ENCODE results near the gene ARSA. TPM values are rescaled to one million over a fixed set of nuclear protein-coding genes. Genes with fewer than 3 reads are reported as not detected.

ARSA gene
- total and polyA plus RNA-seq, 2 of the 13 experiments (the other 11 are each of a cell fraction or from before 2014, with no cell fraction given), result 9.0 to 11.5 TPM

DNA sequence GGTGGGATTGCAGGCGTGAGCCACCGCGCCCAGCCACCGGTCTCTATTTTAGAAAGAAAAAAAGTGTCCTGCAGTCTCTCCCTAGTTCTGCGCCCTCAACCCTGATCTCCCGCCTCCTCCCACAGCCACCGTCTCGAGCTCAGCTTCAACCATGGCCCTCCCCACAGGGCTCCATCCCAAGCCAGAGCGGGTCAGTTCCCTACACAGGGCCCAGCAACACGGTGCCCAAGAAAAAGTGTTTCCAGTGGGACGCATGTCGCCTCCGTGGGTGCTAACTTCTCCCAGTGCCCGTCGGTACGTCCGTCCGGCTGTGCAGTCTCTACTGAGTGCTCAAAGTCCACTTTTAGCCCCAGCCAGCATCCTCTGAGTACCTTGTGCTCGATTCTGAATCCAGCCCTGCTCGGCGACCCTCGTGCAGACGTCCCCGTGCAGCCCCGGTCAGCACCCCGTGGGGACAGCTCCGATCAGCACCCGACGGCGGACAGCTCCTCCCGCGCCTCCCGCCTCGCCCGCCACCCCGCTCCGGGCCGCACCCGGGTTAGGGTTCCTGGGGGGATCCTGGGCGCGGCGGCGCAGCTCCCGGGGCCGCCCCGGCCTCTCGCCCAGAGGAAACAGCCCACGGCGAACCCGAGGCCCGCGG, 28.0 kb downstream of the ARSA start (continued):
- TF ChIP-seq, protein P1, sequence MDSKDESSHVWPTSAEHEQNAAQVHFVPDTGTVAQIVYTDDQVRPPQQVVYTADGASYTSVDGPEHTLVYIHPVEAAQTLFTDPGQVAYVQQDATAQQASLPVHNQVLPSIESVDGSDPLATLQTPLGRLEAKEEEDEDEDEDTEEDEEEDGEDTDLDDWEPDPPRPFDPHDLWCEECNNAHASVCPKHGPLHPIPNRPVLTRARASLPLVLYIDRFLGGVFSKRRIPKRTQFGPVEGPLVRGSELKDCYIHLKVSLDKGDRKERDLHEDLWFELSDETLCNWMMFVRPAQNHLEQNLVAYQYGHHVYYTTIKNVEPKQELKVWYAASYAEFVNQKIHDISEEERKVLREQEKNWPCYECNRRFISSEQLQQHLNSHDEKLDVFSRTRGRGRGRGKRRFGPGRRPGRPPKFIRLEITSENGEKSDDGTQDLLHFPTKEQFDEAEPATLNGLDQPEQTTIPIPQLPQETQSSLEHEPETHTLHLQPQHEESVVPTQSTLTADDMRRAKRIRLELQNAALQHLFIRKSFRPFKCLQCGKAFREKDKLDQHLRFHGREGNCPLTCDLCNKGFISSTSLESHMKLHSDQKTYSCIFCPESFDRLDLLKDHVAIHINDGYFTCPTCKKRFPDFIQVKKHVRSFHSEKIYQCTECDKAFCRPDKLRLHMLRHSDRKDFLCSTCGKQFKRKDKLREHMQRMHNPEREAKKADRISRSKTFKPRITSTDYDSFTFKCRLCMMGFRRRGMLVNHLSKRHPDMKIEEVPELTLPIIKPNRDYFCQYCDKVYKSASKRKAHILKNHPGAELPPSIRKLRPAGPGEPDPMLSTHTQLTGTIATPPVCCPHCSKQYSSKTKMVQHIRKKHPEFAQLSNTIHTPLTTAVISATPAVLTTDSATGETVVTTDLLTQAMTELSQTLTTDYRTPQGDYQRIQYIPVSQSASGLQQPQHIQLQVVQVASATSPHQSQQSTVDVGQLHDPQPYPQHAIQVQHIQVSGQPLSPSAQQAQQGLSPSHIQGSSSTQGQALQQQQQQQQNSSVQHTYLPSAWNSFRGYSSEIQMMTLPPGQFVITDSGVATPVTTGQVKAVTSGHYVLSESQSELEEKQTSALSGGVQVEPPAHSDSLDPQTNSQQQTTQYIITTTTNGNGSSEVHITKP (CRISPR knock-in tag; IDR thresholded peaks at IDR 0.05; ENCODE audit: low read depth), result peak; percentile 89
- TF ChIP-seq GATA4 (IDR thresholded peaks at IDR 0.05; ENCODE audit: borderline replicate concordance, low read depth), result no peak
- peak; percentile 89; the same call in 1 of the 2 replicates for TF ChIP-seq NFIB (CRISPR knock-in tag; IDR thresholded peaks at IDR 0.05; ENCODE audit: borderline replicate concordance)
- peak; percentile 93 for TF ChIP-seq ZNF768 (CRISPR knock-in tag; IDR thresholded peaks at IDR 0.05)
- 0 out of 2 replicates have a peak, but pooled peaks have one; percentile 43 for TF ChIP-seq ZBTB37 (CRISPR knock-in tag; IDR thresholded peaks at IDR 0.05)
- peak; percentile 75 for TF ChIP-seq FOXA3 (CRISPR knock-in tag; IDR thresholded peaks at IDR 0.05)
- TF ChIP-seq SPEN (CRISPR knock-in tag; IDR thresholded peaks at IDR 0.05; ENCODE audit: low read depth), result peak; percentile 90
- peak; percentile 96 for TF ChIP-seq PRDM4 (CRISPR knock-in tag; IDR thresholded peaks at IDR 0.05; ENCODE audit: borderline replicate concordance)
- TF ChIP-seq ZNF251 (CRISPR knock-in tag; IDR thresholded peaks at IDR 0.05), result peak; percentile 97; the same call in 1 of the 2 replicates
- peak; percentile 91 for TF ChIP-seq ELF3 (CRISPR knock-in tag; IDR thresholded peaks at IDR 0.05)
- peak; percentile 80 for TF ChIP-seq ZFY (CRISPR knock-in tag; IDR thresholded peaks at IDR 0.05)
- peak; percentile 99 for TF ChIP-seq ZNF547 (CRISPR knock-in tag; IDR thresholded peaks at IDR 0.05)
- TF ChIP-seq, protein P2, sequence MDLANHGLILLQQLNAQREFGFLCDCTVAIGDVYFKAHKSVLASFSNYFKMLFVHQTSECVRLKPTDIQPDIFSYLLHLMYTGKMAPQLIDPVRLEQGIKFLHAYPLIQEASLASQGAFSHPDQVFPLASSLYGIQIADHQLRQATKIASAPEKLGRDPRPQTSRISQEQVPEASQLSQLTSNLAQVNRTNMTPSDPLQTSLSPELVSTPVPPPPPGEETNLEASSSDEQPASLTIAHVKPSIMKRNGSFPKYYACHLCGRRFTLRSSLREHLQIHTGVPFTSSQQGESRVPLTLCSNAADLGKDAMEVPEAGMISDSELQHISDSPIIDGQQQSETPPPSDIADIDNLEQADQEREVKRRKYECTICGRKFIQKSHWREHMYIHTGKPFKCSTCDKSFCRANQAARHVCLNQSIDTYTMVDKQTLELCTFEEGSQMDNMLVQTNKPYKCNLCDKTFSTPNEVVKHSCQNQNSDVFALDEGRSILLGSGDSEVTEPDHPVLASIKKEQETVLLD (CRISPR knock-in tag; IDR thresholded peaks at IDR 0.05; ENCODE audit: low read depth), result peak; percentile 93
- peak; percentile 80 for TF ChIP-seq ONECUT2 (CRISPR knock-in tag; IDR thresholded peaks at IDR 0.05)
- TF ChIP-seq CEBPG (CRISPR knock-in tag; IDR thresholded peaks at IDR 0.05), result 0 out of 2 replicates have a peak, but pooled peaks have one; percentile 18
- TF ChIP-seq, protein P3, sequence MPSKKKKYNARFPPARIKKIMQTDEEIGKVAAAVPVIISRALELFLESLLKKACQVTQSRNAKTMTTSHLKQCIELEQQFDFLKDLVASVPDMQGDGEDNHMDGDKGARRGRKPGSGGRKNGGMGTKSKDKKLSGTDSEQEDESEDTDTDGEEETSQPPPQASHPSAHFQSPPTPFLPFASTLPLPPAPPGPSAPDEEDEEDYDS (CRISPR knock-in tag; IDR thresholded peaks at IDR 0.05), result peak; percentile 68; the same call in 1 of the 2 replicates
- TF ChIP-seq SRSF1 (optimal IDR thresholded peaks at IDR 0.05; ENCODE audit: low read depth, low read length), result no peak
- TF ChIP-seq, protein P4, sequence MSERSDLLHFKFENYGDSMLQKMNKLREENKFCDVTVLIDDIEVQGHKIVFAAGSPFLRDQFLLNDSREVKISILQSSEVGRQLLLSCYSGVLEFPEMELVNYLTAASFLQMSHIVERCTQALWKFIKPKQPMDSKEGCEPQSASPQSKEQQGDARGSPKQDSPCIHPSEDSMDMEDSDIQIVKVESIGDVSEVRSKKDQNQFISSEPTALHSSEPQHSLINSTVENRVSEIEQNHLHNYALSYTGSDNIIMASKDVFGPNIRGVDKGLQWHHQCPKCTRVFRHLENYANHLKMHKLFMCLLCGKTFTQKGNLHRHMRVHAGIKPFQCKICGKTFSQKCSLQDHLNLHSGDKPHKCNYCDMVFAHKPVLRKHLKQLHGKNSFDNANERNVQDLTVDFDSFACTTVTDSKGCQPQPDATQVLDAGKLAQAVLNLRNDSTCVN (CRISPR knock-in tag; IDR thresholded peaks at IDR 0.05; ENCODE audit: borderline replicate concordance), result peak; percentile 98
- peak; percentile 99 for TF ChIP-seq NKX3-1 (CRISPR knock-in tag; IDR thresholded peaks at IDR 0.05)

Data from HepG2 (cell line).